Fibroblast of pulmonary artery (primary cell): Measurements from ENCODE around the gene RAB37.

Experiments
- DNase-seq: peaks from one replicate; pipeline ENCODE4 v3.0.0-alpha.2; 2010; ENCODE audit warnings: low read depth
- H3K4me3 ChIP-seq: replicated peaks from 2 replicates; pipeline ENCODE4 v1.5.1; 2011; ENCODE audit warnings: low read depth, mild to moderate bottlenecking, control low read depth, low read length, moderate library complexity
- TF ChIP-seq, protein P1 (sequence below): IDR thresholded peaks from 2 replicates; pipeline ENCODE4 v1.5.1; 2011; ENCODE audit warnings: mild to moderate bottlenecking, control low read depth, low read length, inconsistent platforms; ENCODE audit errors: missing control alignments

Gene RAB37

DNA sequence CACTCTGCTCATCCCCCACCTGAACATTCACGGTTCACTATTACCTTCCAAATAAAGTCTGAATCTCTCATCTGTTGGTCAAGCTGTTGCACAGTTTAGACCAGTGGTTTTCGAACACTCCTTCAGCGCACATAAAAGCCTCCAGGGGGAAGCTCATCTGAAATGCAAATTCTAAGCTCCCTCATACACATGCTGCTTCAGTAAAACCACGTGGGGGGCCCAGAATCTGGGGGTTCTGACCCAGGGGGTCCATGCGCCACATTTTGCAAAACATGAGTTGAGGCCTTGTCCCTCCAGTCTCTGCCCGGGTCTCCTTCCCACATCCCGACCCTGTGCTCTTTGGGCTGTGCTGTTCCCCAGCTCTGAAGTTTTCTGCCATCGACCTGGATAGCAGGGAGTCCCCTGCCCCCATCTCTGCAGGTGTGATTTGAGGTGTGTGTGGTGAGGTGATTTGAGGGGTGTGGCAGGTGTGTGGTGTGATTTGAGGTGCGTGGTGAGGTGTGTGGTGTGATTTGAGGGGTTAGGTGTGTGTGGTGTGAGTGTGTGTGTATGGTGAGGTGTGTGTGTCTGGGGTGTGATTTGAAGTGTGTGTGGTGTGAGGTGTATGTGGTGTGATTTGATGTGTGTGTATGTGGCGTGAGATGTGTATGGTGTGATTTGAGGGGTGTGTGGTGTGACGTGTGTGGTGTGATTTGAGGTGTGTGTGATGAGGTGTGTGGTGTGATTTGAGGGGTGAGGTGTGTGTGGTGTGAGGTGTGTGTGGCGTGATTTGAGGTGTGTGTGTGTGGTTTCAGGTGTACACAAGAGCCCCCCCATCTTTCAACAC is 4.8 kb upstream of the RAB37 start:
- DNase-seq: no peak
- TF ChIP-seq, protein P1, sequence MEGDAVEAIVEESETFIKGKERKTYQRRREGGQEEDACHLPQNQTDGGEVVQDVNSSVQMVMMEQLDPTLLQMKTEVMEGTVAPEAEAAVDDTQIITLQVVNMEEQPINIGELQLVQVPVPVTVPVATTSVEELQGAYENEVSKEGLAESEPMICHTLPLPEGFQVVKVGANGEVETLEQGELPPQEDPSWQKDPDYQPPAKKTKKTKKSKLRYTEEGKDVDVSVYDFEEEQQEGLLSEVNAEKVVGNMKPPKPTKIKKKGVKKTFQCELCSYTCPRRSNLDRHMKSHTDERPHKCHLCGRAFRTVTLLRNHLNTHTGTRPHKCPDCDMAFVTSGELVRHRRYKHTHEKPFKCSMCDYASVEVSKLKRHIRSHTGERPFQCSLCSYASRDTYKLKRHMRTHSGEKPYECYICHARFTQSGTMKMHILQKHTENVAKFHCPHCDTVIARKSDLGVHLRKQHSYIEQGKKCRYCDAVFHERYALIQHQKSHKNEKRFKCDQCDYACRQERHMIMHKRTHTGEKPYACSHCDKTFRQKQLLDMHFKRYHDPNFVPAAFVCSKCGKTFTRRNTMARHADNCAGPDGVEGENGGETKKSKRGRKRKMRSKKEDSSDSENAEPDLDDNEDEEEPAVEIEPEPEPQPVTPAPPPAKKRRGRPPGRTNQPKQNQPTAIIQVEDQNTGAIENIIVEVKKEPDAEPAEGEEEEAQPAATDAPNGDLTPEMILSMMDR: no peak
- no peak overlapping the region for H3K4me3 ChIP-seq

DNA sequence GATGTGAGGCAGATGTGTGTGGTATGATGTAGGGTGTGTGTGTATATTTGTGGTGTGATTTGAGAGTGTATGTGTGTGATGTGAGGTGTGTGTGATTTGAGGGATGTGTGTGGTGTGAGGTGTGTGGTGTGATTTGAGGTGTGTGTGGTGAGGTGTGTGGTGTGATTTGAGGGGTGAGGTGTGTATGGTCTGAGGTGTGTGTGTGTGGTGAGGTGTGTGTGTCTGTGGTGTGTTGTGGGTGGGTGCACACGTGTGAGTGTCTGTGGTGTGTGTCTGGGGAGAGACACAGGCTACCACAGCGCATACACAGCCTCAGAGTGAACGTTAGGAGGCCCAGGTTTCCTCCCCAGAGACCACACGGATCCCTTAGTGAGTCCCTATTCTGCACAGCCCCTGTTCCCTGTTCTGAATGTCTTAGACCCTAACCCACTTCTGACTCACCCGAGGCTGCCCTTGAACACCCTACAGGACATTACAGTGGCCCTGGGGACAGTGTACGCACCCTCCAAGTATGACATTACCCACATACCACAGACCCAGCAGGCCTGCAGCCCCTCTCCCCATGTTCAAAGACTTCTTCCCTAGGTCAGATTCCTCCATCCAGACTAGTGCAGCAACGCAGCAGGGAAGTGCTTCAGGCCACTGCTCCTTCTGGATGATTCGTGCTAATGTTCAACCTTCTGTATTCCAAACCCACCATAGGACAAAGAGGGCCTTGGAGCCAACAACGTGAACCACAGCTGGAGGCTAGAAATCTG is 3.5 kb upstream of the RAB37 start:
- DNase-seq: no peak
- TF ChIP-seq, protein P1: no peak
- no peak overlapping the region for H3K4me3 ChIP-seq

DNA sequence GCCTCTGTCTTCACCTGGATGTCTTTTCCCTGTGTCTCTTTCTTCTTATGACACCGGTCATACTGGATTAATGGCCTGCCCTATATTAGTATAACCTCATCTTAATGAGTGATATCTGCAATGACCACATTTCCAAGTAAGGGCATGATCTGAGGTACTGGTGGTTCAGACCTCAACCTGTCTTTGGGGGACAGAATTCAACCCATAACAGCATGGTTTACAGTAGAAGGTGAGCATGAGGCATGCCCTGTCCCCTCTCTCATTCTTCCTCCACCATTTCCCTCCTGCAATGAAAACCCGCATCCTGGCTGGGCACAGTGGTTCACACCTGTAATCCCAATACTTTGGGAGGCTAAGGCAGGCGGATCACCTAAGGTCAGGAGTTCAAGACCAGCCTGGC is 2.8 kb upstream of the RAB37 start:
- TF ChIP-seq, protein P1: no peak
- no peak for DNase-seq
- no peak overlapping the region for H3K4me3 ChIP-seq

DNA sequence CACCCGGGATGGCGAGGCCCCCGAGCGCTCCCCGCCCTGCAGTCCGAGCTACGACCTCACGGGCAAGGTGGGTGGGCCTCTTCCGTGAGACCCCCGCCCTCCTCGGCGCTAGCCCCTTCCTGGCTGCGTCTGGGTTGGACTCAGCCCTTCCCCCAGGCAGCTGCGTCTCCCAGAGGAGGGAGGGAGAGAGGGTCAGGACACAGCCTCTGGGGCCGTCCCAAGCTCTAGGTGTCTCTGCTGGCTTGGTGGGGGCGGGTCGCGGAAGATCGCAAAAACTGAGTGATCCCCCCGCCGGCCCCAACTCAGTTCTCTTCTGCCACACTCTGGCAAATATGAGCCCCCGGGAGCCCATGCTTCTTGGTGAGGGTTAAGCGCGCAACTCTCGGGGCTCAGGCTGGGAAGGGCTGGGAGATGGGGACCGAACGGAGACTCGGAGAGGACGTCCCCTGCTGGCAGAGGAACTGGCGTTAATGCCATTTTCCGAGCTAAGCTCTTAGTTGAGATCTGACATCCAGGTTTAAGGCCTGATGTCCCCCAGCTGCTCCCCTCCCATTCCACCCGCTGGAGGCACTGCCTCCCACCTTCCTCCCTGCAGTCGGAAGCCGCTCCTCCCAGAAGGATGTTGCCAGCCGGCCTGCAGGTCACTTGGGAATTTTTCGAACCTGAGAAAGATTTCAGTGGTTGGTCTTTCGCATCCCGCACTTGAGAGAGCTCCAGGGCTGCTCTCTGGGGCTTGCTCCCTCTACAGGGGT is 419 bp downstream of the RAB37 start:
- peak; percentile 52 for DNase-seq
- no peak overlapping the region for H3K4me3 ChIP-seq

DNA sequence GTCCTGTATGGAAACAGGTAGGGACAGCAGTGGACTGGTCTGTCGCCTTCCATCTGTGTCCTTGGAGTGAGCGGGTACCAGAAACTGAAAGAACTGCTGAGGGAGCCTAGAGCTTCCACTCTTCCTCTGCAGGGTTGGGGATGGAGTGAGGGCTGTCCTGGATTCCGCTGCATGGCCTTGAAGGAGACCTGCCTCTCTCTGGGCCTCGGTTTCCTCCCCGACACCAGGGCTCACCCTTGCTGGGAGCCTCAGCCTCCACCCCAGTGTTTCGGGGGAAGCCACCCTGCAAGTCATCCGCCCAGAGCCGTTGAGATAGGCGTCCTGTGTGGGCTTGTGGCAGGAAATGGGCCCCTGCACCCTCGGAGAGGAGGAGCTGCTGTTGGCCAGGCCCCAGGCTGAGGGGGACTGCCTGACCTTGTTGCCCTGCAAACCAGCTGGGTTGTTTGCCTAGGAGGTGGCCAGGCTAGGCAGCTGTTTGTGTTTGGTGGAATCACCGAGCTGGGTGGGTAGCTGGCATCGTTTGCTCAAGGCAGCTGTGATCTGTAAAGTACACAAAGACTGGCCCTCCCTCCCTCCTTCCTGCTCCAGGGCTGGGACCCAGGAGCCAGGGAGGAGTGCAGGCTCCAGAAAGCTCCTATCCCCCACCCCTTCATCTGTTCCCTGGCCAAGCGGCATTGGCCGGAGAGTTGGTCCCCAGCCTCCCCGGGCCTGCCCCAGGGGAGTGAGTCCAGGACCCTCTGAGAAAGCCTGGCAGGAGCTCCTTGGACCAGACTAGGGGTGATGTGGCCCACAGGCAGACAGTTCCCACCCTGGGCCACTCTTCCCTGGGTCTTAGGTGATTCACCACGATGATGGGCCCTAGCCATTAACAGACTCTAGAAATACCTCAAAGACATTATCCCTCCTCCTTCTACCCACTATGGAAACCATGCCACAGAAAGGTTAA is 1.3 kb downstream of the RAB37 start:
- H3K4me3 ChIP-seq: no peak overlapping the region
- TF ChIP-seq, protein P1: no peak
- peak; percentile 36 for DNase-seq

More for the DNA sequence above, 419 bp downstream of the RAB37 start:
- TF ChIP-seq, protein P1: peak; percentile 40
